Fibroblast of skin of left biceps (primary cell): Measurements from ENCODE around the gene CYP2F1.
A peak's percentile ranks its signal among the peaks of the same experiment; 100 is the strongest.
"Not testable (repeated sequence)": the region's sequence is repeated elsewhere in the genome, so short reads cannot be mapped to it uniquely, and the experiment has no call there.

Source experiments
- DNase-seq, 2 experiments: peaks; one replicate each; pipeline ENCODE4 v3.0.0-alpha.2; 2013; ENCODE audit warnings: low read depth in 2 of 2

CYP2F1 gene

GRCh38 chr19:41127362-41127761 lies 13.1 kb downstream of the CYP2F1 start:
- not testable (repeated sequence) for DNase-seq

- not testable (repeated sequence) for DNase-seq
These were observed 13.6 kb downstream of the CYP2F1 start for GRCh38 chr19:41127801-41128300.

GRCh38 chr19:41128692-41129091 lies 14.5 kb downstream of the CYP2F1 start:
- no peak for DNase-seq

GRCh38 chr19:41131186-41131585 lies 17.0 kb downstream of the CYP2F1 start:
- DNase-seq = no peak

- no peak for DNase-seq
These were observed 19.0 kb downstream of the CYP2F1 start for GRCh38 chr19:41133260-41133659.

GRCh38 chr19:41134616-41135015 lies 20.4 kb downstream of the CYP2F1 start:
- no peak for DNase-seq

- peak in 1 of 2 experiments; percentile 3 for DNase-seq
These were observed 21.5 kb downstream of the CYP2F1 start for GRCh38 chr19:41135390-41136384.

GRCh38 chr19:41136636-41137455 lies 22.6 kb downstream of the CYP2F1 start:
- DNase-seq = no peak

- DNase-seq = peak; percentile 31 to 32
These were observed 30.2 kb downstream of the CYP2F1 start for GRCh38 chr19:41144403-41144802.

- DNase-seq = no peak
These were observed 35.6 kb downstream of the CYP2F1 start for GRCh38 chr19:41149831-41150230.

GRCh38 chr19:41150986-41151385 lies 36.8 kb downstream of the CYP2F1 start:
- DNase-seq = not testable (repeated sequence)

- DNase-seq = no peak
These were observed 39.8 kb downstream of the CYP2F1 start for GRCh38 chr19:41154060-41154459.

GRCh38 chr19:41156207-41156606 lies 42.0 kb downstream of the CYP2F1 start:
- no peak for DNase-seq

- DNase-seq = no peak
These were observed 45.6 kb downstream of the CYP2F1 start for GRCh38 chr19:41159881-41160280.

GRCh38 chr19:41161903-41162302 lies 47.7 kb downstream of the CYP2F1 start:
- no peak for DNase-seq

GRCh38 chr19:41166944-41167804 lies 52.9 kb downstream of the CYP2F1 start:
- no peak for DNase-seq

- no peak for DNase-seq
These were observed 58.3 kb downstream of the CYP2F1 start for GRCh38 chr19:41172297-41173164.

GRCh38 chr19:41174297-41174928 lies 60.2 kb downstream of the CYP2F1 start:
- no peak for DNase-seq
